H9 (cell line): ENCODE data around the gene PRF1. TPM values are rescaled to one million over a fixed set of nuclear protein-coding genes. Genes with fewer than 3 reads are reported as not detected.

Source experiments
- DNase-seq: peaks from one replicate; pipeline ENCODE4 v3.0.0-alpha.2; 2017
- H2AFZ ChIP-seq: one replicate; pipeline ENCODE4 v1.6.1; 2013; ENCODE audit warnings: mild to moderate bottlenecking, low read length, control low read depth, moderate library complexity
- H2AK5ac ChIP-seq: 2 replicates; pipeline ENCODE4 v1.6.1; 2013; ENCODE audit warnings: low read length, control low read depth, mixed read lengths; ENCODE audit not compliant: insufficient read length
- H2BK120ac ChIP-seq: one replicate; pipeline ENCODE4 v1.6.1; 2013; ENCODE audit warnings: low read depth, mild to moderate bottlenecking, low read length, control low read depth, inconsistent platforms; ENCODE audit not compliant: poor library complexity, severe bottlenecking
- H2BK12ac ChIP-seq: 2 replicates; pipeline ENCODE4 v1.6.1; 2013; ENCODE audit warnings: low read length, control low read depth, mixed read lengths, low read depth; ENCODE audit not compliant: insufficient read length
- H2BK15ac ChIP-seq: 2 replicates; pipeline ENCODE4 v1.6.1; 2013; ENCODE audit warnings: low read depth, low read length, control low read depth
- H2BK20ac ChIP-seq: one replicate; pipeline ENCODE4 v1.6.1; 2013; ENCODE audit warnings: low read depth, mild to moderate bottlenecking, low read length, control low read depth, inconsistent platforms; ENCODE audit not compliant: poor library complexity, severe bottlenecking
- H2BK5ac ChIP-seq: 2 replicates; pipeline ENCODE4 v1.6.1; 2013; ENCODE audit warnings: low read length, control low read depth, mixed read lengths; ENCODE audit not compliant: insufficient read length
- H3K14ac ChIP-seq: 2 replicates; pipeline ENCODE4 v1.6.1; 2013; ENCODE audit warnings: low read length, control low read depth; ENCODE audit not compliant: insufficient read depth
- H3K18ac ChIP-seq: 2 replicates; pipeline ENCODE4 v1.6.1; 2013; ENCODE audit warnings: low read depth, mild to moderate bottlenecking, mixed read lengths, low read length, control low read depth; ENCODE audit not compliant: insufficient read length
- H3K23ac ChIP-seq: 2 replicates; pipeline ENCODE4 v1.6.1; 2013; ENCODE audit warnings: low read length, control low read depth, mixed read lengths, low read depth; ENCODE audit not compliant: insufficient read length
- H3K23me2 ChIP-seq: 2 replicates; pipeline ENCODE4 v1.6.1; 2013; ENCODE audit warnings: low read depth, mild to moderate bottlenecking, mixed read lengths, low read length, control low read depth; ENCODE audit not compliant: insufficient read length, poor library complexity, severe bottlenecking
- H3K27ac ChIP-seq: 2 replicates; pipeline ENCODE4 v1.5.1; 2013; ENCODE audit warnings: low read length, control low read depth, mixed read lengths, low read depth; ENCODE audit not compliant: insufficient read length
- H3K27me3 ChIP-seq: 2 replicates; pipeline ENCODE4 v1.6.1; 2013; ENCODE audit warnings: low read length, control low read depth, inconsistent platforms; ENCODE audit not compliant: insufficient read depth
- H3K4ac ChIP-seq: 2 replicates; pipeline ENCODE4 v1.6.1; 2013; ENCODE audit warnings: low read depth, mild to moderate bottlenecking, control low read depth, inconsistent platforms, low read length, moderate library complexity
- H3K4me1 ChIP-seq: 2 replicates; pipeline ENCODE4 v1.6.1; 2013; ENCODE audit warnings: low read length, control low read depth, inconsistent platforms; ENCODE audit not compliant: insufficient read depth
- H3K4me2 ChIP-seq: 2 replicates; pipeline ENCODE4 v1.6.1; 2013; ENCODE audit warnings: low read length, control low read depth, mixed read lengths; ENCODE audit not compliant: insufficient read length, insufficient read depth
- H3K56ac ChIP-seq: 2 replicates; pipeline ENCODE4 v1.6.1; 2013; ENCODE audit warnings: low read depth, mild to moderate bottlenecking, mixed read lengths, low read length, control low read depth; ENCODE audit not compliant: insufficient read length
- H3K79me1 ChIP-seq: 2 replicates; pipeline ENCODE4 v1.6.1; 2013; ENCODE audit warnings: low read depth, mild to moderate bottlenecking, moderate library complexity, low read length, control low read depth, inconsistent platforms; ENCODE audit not compliant: insufficient read depth, poor library complexity, severe bottlenecking
- H3K79me2 ChIP-seq: 2 replicates; pipeline ENCODE4 v1.6.1; 2013; ENCODE audit warnings: low read length, control low read depth, inconsistent platforms; ENCODE audit not compliant: insufficient read depth
- H3K9ac ChIP-seq: 2 replicates; pipeline ENCODE4 v1.6.1; 2013; ENCODE audit warnings: low read length, control low read depth, mixed read lengths; ENCODE audit not compliant: insufficient read length; ENCODE audit errors: extremely low read depth
- H3K9me3 ChIP-seq: one replicate; pipeline ENCODE4 v1.6.1; 2013; ENCODE audit warnings: low read depth, low read length, inconsistent platforms; ENCODE audit not compliant: control insufficient read depth
- H3T11ph ChIP-seq: one replicate; pipeline ENCODE4 v1.6.1; 2013; ENCODE audit warnings: mild to moderate bottlenecking, low read length, control low read depth, inconsistent platforms
- H4K20me1 ChIP-seq: one replicate; pipeline ENCODE4 v1.6.1; 2013; ENCODE audit not compliant: control insufficient read depth, insufficient read length, insufficient read depth
- H4K5ac ChIP-seq: 2 replicates; pipeline ENCODE4 v1.6.1; 2013; ENCODE audit warnings: low read depth, mild to moderate bottlenecking, mixed read lengths, low read length, control low read depth; ENCODE audit not compliant: insufficient read length
- H4K8ac ChIP-seq: replicated peaks from 2 replicates; pipeline ENCODE4 v1.6.1; 2013; ENCODE audit warnings: low read length, control low read depth, mixed read lengths, low read depth; ENCODE audit not compliant: insufficient read length
- H4K91ac ChIP-seq: 2 replicates; pipeline ENCODE4 v1.6.1; 2013; ENCODE audit warnings: low read depth, mild to moderate bottlenecking, moderate library complexity, mixed read lengths, low read length, control low read depth; ENCODE audit not compliant: insufficient read length
- H3K27ac Mint-ChIP-seq, 3 experiments: 2 replicates in 2 of 3; 3 replicates in 1 of 3; pipeline ENCODE4 v1.8.0; 2020 to 2021; ENCODE audit warnings: mixed read lengths in 3 of 3, mild to moderate bottlenecking in 1 of 3, moderate library complexity in 1 of 3
- H3K27me3 Mint-ChIP-seq: 2 replicates; pipeline ENCODE4 v1.8.0; 2021; ENCODE audit warnings: low read depth, mild to moderate bottlenecking, moderate library complexity, mixed read lengths
- H3K36me3 Mint-ChIP-seq, 3 experiments: 2 replicates in 2 of 3; 3 replicates in 1 of 3; pipeline ENCODE4 v1.8.0; 2020 to 2021; ENCODE audit warnings: low read depth in 3 of 3, mixed read lengths in 3 of 3; ENCODE audit not compliant: insufficient read depth in 1 of 3
- H3K4me1 Mint-ChIP-seq, 2 experiments: 2 replicates each; pipeline ENCODE4 v1.8.0; 2020; ENCODE audit warnings: mixed read lengths in 2 of 2
- H3K4me3 Mint-ChIP-seq, 2 experiments: 2 replicates in 1 of 2; 3 replicates in 1 of 2; pipeline ENCODE4 v1.8.0; 2020 to 2021; ENCODE audit warnings: mild to moderate bottlenecking in 2 of 2, mixed read lengths in 2 of 2, moderate library complexity in 1 of 2
- H3K9me3 Mint-ChIP-seq, 2 experiments: 2 replicates in 1 of 2; 3 replicates in 1 of 2; pipeline ENCODE4 v1.8.0; 2020; ENCODE audit warnings: mild to moderate bottlenecking in 2 of 2, mixed read lengths in 2 of 2, moderate library complexity in 1 of 2
- CTCF ChIP-seq: fragments of 200-600 bp; sonication (generic); conservative IDR thresholded peaks from 3 replicates; pipeline ENCODE4 v1.8.0; 2021; ENCODE audit warnings: antibody characterized with exemption, mild to moderate bottlenecking
- WGBS: extraction: QIAGEN DNeasy Blood & Tissue Kit; methylation state at CpG from one replicate; pipeline ENCODE4 v1.1.7; 2013; ENCODE audit warnings: missing lambda C conversion rate, low lambda C conversion rate, mixed read lengths; ENCODE audit not compliant: insufficient read length; ENCODE audit errors: extremely low coverage; 5-methylcytosine and 5-hydroxymethylcytosine counted together
- total RNA-seq: library from RNA; stranded (reverse); gene quantifications from 2 replicates; pipeline ENCODE4 v1.2.1, GENCODE V29; 2021

PRF1 gene
- total RNA-seq, 1 experiment from 2014 or later = not detected

DNA sequence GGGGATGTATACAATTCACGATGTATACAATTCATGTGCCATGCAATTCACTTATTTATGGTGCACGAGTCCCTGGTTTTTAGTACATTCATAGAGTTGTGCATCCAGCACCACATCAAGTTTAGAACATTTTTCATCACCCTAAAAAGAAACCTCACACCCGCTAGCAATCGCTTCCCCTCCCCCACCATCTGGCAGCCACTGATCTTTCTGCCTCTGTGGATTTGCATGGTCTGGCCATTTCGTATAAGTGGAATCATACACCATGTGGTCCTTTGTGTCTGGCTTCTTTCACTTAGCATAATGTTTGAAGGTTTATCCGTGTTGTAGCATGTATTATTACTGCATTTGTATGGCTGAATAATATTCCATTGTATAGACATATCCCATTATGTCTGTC lies 52.1 kb downstream of the PRF1 start:
- no peak overlapping the region for H3T11ph ChIP-seq
- H3K14ac ChIP-seq = no peak overlapping the region
- no peak for TF ChIP-seq CTCF
- no peak overlapping the region for H2BK15ac ChIP-seq
- H2AFZ ChIP-seq = no peak overlapping the region
- no peak overlapping the region for H3K56ac ChIP-seq
- H3K27ac ChIP-seq = no peak overlapping the region
- no peak overlapping the region for H4K8ac ChIP-seq
- H3K23me2 ChIP-seq = no peaks in the 10 kb centered on the region
- Mint-ChIP-seq H3K27ac (no peak overlapping the region; a peak in 1 of 7 replicates), H3K9me3 (no peaks in the 10 kb centered on the region), H3K4me1 (0 out of 4 replicates have a peak, but pooled peaks cover 0 to 2% of the 10 kb centered on the region in 2 experiments), H3K36me3 (peaks cover 8 to 27% (median 11%) of the 10 kb centered on the region in 3 experiments; a peak in 4 of 7 replicates), H3K27me3 (no peaks in the 10 kb centered on the region), H3K4me3 (no peak overlapping the region)
- no peak overlapping the region for H2BK20ac ChIP-seq
- no peak overlapping the region for H3K23ac ChIP-seq
- no peak overlapping the region for H3K4me2 ChIP-seq
- no peak overlapping the region for H2AK5ac ChIP-seq
- no peaks in the 10 kb centered on the region for H3K9me3 ChIP-seq
- no peak overlapping the region for H3K4ac ChIP-seq
- H3K9ac ChIP-seq = no peak overlapping the region
- no peaks in the 10 kb centered on the region for H3K27me3 ChIP-seq
- H4K5ac ChIP-seq = no peak overlapping the region
- H4K20me1 ChIP-seq = no peaks in the 10 kb centered on the region
- H2BK12ac ChIP-seq = no peak overlapping the region
- H2BK120ac ChIP-seq = no peak overlapping the region
- no peak overlapping the region for H4K91ac ChIP-seq
- no peak overlapping the region for H3K18ac ChIP-seq
- no peaks in the 10 kb centered on the region for H3K4me1 ChIP-seq
- no peak for DNase-seq
- WGBS = no CpG with 5 or more reads among the region's 6 CpGs
- H3K79me1 ChIP-seq = no peaks in the 10 kb centered on the region
- H3K79me2 ChIP-seq = no peaks in the 10 kb centered on the region
- H2BK5ac ChIP-seq = no peak overlapping the region
